HG03103 (cell line): ENCODE data around the gene VAV2.

Experiments
- ATAC-seq: cut with Tn5 transposase; IDR thresholded peaks from one replicate; pipeline ENCODE4 v1.9.1; 2021; ENCODE audit warnings: low read depth; ENCODE audit not compliant: unreplicated experiment

Gene VAV2

GRCh38 chr9:134028076-134028475 is 36.0 kb upstream of the VAV2 start:
- no peak for ATAC-seq

- ATAC-seq, result no peak
Measured at GRCh38 chr9:134027561-134027960, 35.4 kb upstream of the VAV2 start.

GRCh38 chr9:134026981-134027380 is 34.9 kb upstream of the VAV2 start:
- no peak for ATAC-seq

GRCh38 chr9:134026581-134026980 is 34.5 kb upstream of the VAV2 start:
- no peak for ATAC-seq

- peak; percentile 34 for ATAC-seq
Measured at GRCh38 chr9:134025606-134026541, 33.8 kb upstream of the VAV2 start.

- peak; percentile 81 for ATAC-seq
Measured at GRCh38 chr9:134024828-134025605, 32.9 kb upstream of the VAV2 start, which contains the start of gene BRD3OS. Gene BRD3OS (plus strand): TSS chr9:134025481. CDS start chr9:134026748, 1,267 bp downstream.

- no peak for ATAC-seq
Measured at GRCh38 chr9:134024214-134024792, 32.2 kb upstream of the VAV2 start.

- ATAC-seq, result no peak
Measured at GRCh38 chr9:134014946-134015345, 22.8 kb upstream of the VAV2 start.

GRCh38 chr9:134011401-134011800 is 19.3 kb upstream of the VAV2 start:
- no peak for ATAC-seq

- no peak for ATAC-seq
Measured at GRCh38 chr9:134010310-134011173, 18.4 kb upstream of the VAV2 start.

GRCh38 chr9:134007571-134007970 is 15.4 kb upstream of the VAV2 start:
- no peak for ATAC-seq

GRCh38 chr9:134007150-134007549 is 15.0 kb upstream of the VAV2 start:
- ATAC-seq, result no peak

GRCh38 chr9:134005381-134005780 is 13.3 kb upstream of the VAV2 start:
- no peak for ATAC-seq

GRCh38 chr9:134004881-134005280 is 12.8 kb upstream of the VAV2 start:
- ATAC-seq, result no peak

GRCh38 chr9:134004131-134004873 is 12.2 kb upstream of the VAV2 start:
- ATAC-seq, result no peak

- no peak for ATAC-seq
Measured at GRCh38 chr9:134003237-134003636, 11.1 kb upstream of the VAV2 start.

GRCh38 chr9:134002796-134003195 is 10.7 kb upstream of the VAV2 start:
- no peak for ATAC-seq

- no peak for ATAC-seq
Measured at GRCh38 chr9:133999851-134000265, 7.7 kb upstream of the VAV2 start.

- ATAC-seq, result no peak
Measured at GRCh38 chr9:133998915-133999595, 6.9 kb upstream of the VAV2 start.
